ENCODE measurements around the gene INSM1.

- no peak for TF ChIP-seq CTCF (conservative IDR thresholded peaks at IDR 0.05; ENCODE audit: low read depth, low read length)
- TF ChIP-seq EZH2 (IDR thresholded peaks at IDR 0.05; ENCODE audit: borderline replicate concordance, low read depth, low read length, poor library complexity, severe bottlenecking): no peak
Measured at GRCh38 chr20:20359628-20360027, 8.3 kb upstream of the INSM1 start.
